Measurements from ENCODE around the gene PPP1R12A.

PPP1R12A gene

DNA sequence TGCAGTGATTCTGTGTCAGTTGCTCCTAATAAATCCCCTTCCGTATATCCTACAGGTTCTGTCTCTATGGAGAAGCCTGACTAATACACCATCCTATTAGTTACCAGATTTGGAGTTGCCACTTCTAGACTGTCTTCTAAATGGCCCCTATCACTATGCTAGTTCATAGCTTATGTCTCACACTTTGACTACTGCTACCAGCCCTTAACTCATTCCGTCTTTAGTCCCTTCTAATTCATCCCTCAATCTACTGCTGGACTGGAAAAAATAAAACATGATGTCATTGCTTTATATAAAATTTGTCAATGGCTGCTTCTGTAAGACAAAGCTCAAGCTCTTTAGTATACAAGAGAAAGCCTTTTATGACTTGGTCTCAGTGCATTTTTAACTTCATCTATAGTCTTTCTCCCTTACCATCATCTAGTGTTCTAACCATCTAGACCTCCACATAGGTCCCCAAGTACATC, 99.5 kb downstream of the PPP1R12A start:
- no peak overlapping the region for H3K4me3 ChIP-seq
- peak overlapping the region in 1 of 2 donors; percentile 3 for H3K27ac ChIP-seq
- peaks cover 0 to 18% (median 13%) of the 10 kb centered on the region in 3 donors for H3K36me3 ChIP-seq
- intact Hi-C loops (cut with DNase I; ENCODE audit: low total_unique reads), result no loop called here
- H3K9me3 ChIP-seq, result no peaks in the 10 kb centered on the region
- no peaks in the 10 kb centered on the region for H3K27me3 ChIP-seq
- peaks cover 0 to 84% (median 18%) of the 10 kb centered on the region in 4 donors for H3K4me1 ChIP-seq
- no peak for DNase-seq
- TF ChIP-seq, protein P1, sequence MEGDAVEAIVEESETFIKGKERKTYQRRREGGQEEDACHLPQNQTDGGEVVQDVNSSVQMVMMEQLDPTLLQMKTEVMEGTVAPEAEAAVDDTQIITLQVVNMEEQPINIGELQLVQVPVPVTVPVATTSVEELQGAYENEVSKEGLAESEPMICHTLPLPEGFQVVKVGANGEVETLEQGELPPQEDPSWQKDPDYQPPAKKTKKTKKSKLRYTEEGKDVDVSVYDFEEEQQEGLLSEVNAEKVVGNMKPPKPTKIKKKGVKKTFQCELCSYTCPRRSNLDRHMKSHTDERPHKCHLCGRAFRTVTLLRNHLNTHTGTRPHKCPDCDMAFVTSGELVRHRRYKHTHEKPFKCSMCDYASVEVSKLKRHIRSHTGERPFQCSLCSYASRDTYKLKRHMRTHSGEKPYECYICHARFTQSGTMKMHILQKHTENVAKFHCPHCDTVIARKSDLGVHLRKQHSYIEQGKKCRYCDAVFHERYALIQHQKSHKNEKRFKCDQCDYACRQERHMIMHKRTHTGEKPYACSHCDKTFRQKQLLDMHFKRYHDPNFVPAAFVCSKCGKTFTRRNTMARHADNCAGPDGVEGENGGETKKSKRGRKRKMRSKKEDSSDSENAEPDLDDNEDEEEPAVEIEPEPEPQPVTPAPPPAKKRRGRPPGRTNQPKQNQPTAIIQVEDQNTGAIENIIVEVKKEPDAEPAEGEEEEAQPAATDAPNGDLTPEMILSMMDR (IDR thresholded peaks at IDR 0.05), result no peak

DNA sequence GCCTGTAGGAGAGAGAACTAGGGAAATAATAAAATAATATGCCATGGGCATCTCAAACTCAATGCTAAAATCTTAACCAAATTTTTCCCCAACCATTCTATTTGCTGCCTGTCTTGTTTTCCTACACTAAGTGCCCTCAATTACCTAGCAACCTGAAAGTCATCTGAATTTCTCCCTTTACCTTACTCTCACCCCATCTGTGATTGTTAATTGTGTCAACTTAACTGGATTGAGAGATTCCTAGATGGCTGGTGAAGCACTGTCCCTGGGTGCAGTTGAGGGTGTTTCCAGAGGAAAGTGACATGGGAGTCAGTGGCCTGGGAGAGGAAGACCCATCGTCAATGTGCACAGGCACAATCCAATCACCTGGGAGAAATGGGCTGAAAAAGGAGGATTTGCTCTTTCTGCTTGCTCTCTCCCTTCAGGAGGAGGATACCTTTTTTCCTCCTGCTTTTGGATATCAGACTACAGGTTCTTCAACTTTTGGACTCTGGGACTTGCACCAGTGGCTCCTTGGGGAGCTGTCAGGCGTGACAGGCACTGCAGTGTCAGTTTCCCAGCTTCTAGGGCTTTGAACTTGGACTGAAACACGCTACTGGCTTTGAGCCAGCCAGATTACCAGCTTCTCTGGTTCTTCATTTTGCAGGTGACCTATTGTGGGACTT, 100.1 kb downstream of the PPP1R12A start:
- intact Hi-C loops (cut with DNase I; ENCODE audit: low total_unique reads), result no loop called here
- TF ChIP-seq, protein P1 (IDR thresholded peaks at IDR 0.05), result no peak
- Histone ChIP-seq H3K9me3 (no peaks in the 10 kb centered on the region), H3K27me3 (no peaks in the 10 kb centered on the region), H3K27ac (peak overlapping the region in 1 of 2 donors; percentile 3), H3K4me1 (peaks cover 0 to 83% (median 15%) of the 10 kb centered on the region in 4 donors), H3K4me3 (no peak overlapping the region), H3K36me3 (peaks cover 0 to 18% (median 13%) of the 10 kb centered on the region in 3 donors)
- no peak for DNase-seq

DNA sequence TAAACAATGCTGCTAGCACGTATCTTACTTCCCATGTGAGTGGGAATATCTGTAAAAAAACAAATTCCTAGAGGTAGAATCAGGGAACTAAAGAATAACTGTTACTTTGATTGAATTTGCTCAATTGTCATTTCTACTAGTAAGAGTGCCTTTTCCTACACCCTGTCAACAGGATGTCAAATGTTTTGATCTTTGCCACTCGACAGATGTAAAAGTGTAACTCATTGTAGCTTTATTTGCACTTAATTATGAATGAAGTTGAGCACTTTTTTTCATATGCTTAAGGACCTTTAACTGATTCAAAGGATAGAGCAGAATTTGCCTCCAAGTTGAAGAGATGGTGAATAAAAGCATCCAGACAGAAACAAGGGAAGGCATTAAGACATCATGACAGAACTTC, 104.5 kb downstream of the PPP1R12A start:
- intact Hi-C loops (cut with DNase I; ENCODE audit: low total_unique reads), result no loop called here
- Histone ChIP-seq H3K27ac (no peak overlapping the region), H3K27me3 (no peaks in the 10 kb centered on the region), H3K4me3 (no peak overlapping the region), H3K9me3 (no peaks in the 10 kb centered on the region), H3K4me1 (peaks cover 0 to 78% (median 17%) of the 10 kb centered on the region in 4 donors), H3K36me3 (peaks cover 0 to 6% (median 0%) of the 10 kb centered on the region in 3 donors)
- no peak for DNase-seq
- TF ChIP-seq, protein P1 (IDR thresholded peaks at IDR 0.05), result no peak

DNA sequence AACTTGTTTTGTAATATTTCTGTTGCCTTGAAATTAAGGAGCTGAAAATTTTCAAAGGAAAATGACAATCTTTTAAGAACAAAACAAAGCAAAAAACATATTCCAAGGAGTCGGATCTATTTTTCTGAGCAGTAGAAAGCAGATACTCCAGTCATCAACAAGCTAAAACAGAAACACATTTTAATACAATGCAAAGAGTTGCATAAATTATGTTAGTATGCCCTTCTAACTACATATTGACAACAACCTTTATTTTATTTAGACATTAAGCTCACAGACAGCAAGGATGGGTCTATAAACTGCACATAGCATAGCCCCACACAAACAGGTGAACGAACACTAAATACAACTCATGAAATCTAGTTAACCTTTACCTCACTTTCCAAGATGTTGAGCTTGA, 106.0 kb downstream of the PPP1R12A start:
- no peaks in the 10 kb centered on the region for H3K27me3 ChIP-seq
- intact Hi-C loops (cut with DNase I; ENCODE audit: low total_unique reads), result no loop called here
- H3K36me3 ChIP-seq, result peaks cover 0 to 6% (median 0%) of the 10 kb centered on the region in 3 donors
- TF ChIP-seq, protein P1 (IDR thresholded peaks at IDR 0.05), result no peak
- H3K4me3 ChIP-seq, result no peak overlapping the region
- H3K27ac ChIP-seq, result no peak overlapping the region
- no peaks in the 10 kb centered on the region for H3K9me3 ChIP-seq
- H3K4me1 ChIP-seq, result peaks cover 0 to 75% (median 9%) of the 10 kb centered on the region in 4 donors
- DNase-seq, result no peak

DNA sequence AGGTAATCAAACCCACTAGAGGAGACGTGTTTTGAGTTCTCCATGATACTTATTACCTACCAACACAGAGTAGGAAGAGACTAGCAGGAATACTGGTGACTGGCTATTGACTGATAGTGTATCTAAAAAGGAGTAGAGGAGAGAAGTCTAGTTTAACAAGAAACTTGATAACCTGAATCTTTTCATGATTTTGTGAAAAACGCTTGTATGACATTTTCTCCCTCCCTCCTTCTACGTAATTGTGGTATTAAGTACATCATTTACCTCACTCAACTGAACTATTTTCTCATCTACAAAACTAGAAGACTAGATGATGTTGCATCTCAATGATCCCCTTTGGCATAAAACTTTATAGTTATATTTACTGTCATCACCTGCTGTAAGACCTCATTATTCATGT, 107.4 kb downstream of the PPP1R12A start:
- Histone ChIP-seq H3K4me1 (peaks cover 0 to 66% (median 11%) of the 10 kb centered on the region in 4 donors), H3K27me3 (no peaks in the 10 kb centered on the region), H3K27ac (no peak overlapping the region), H3K36me3 (peaks cover 0 to 6% (median 0%) of the 10 kb centered on the region in 3 donors), H3K9me3 (no peaks in the 10 kb centered on the region), H3K4me3 (no peak overlapping the region)
- intact Hi-C loops (cut with DNase I; ENCODE audit: low total_unique reads), result no loop called here
- no peak for DNase-seq
- TF ChIP-seq, protein P1 (IDR thresholded peaks at IDR 0.05), result no peak

Measured in tibial artery (tissue), 4 donors.